NCI-H128 (cell line): ENCODE results near the gene SHPK.
"Not testable (repeated sequence)": the region's sequence is repeated elsewhere in the genome, so short reads cannot be mapped to it uniquely, and the experiment has no call there.

ENCODE experiments used
- DNase-seq: peaks from one replicate; lab custom pipeline; 2025; ENCODE audit not compliant: unreplicated experiment; lab: John Stamatoyannopoulos, UW

SHPK gene

GRCh38 chr17:3593384-3593783, 42.7 kb downstream of the SHPK start:
- no peak for DNase-seq

DNA sequence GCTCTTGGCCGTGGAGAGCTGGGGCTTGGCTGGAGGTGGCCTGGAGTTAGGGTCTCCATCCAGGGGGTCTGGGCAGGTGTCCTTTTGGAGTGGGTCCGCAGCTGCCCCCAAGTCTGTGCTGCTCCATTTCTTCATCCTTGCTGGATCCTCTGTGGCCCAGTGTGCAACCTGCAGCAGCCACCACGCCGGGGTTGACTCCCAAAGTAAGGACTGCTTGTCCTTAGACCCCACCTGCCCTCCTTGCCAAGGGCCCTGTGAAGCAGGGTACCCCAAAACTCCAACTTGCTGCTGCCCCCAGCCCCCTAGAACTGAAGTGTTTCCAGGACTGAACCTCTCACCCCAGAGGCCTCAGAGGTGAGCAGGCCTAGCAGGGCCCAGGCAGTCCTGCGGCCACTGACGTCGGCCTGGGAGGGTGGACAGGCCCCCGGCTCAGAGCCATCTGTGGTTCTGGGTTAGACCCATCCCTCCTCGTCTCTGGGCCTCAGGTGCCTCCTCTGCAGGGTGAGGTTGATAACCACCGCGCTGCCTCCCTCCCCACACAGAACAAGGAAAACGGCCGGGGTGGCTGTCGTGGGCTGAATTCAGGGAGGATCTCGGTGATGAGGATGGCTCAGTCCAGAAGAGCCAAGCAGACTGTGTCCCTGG, 43.7 kb downstream of the SHPK start:
- no peak for DNase-seq

DNA sequence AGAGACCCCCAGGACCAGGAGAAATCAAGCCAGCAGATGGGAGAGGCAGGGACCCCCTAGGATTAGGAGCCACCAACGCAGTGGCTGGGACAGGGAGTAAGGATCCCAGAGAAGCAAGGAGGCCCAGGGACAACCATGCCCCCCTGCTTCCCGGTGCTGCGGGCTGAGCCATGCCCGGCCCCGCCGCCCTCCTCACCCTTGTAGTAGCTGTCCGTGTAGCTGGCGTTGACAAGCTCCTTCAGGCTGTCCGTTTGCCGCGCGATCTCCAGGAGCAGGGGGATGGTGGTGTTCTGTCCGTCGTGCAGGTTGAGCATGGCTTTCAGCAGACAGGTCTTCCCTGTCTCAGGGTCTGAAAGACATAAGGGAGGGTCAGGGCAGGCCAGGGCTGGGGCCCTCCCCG, 45.3 kb downstream of the SHPK start:
- no peak for DNase-seq

GRCh38 chr17:3590231-3590630, 45.8 kb downstream of the SHPK start:
- no peak for DNase-seq

- no peak for DNase-seq
Observed at GRCh38 chr17:3589784-3590183, 46.3 kb downstream of the SHPK start.

GRCh38 chr17:3585826-3586225, 50.2 kb downstream of the SHPK start:
- DNase-seq = no peak

GRCh38 chr17:3583456-3583855, 52.6 kb downstream of the SHPK start:
- DNase-seq = no peak

- no peak for DNase-seq
Observed at GRCh38 chr17:3582915-3583314, 53.1 kb downstream of the SHPK start.

DNA sequence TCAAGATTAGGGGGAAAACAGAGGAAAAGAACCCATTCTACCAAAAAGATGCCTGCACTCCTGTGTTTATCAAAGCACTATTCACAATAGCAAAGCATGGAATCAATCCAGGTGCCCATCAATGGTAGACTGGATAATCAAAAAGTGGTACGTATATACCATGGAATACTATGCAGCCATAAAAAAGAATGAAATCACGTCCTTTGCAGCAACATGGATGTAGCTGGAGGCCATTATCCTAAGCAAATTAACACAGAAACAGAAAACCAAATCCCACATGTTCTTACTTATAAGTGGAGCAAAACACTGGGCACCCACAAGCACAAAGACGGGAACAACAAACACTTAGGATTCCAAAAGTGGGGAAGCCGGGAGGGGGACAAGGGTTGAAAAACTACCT, 57.4 kb downstream of the SHPK start:
- not testable (repeated sequence) for DNase-seq

DNA sequence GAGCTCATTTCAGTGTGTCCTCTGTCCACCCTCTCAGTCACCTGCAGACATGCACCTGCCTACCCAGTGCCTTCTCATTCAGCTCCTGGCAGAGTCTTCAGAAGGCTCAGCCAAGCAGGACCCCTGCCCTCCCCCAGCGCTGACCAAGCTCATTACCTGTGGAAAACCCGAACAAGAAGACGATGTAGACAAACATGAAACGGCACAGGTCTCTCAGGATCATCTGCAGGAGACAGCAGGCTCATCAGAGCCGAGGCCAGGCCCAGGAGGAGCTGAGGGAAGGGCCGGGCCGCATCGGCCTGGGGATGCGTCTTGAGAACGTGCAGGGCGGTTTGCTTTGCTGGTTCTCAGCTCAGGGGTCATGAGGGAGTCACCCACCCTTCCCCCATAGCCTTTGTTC, 59.1 kb downstream of the SHPK start:
- no peak for DNase-seq

DNA sequence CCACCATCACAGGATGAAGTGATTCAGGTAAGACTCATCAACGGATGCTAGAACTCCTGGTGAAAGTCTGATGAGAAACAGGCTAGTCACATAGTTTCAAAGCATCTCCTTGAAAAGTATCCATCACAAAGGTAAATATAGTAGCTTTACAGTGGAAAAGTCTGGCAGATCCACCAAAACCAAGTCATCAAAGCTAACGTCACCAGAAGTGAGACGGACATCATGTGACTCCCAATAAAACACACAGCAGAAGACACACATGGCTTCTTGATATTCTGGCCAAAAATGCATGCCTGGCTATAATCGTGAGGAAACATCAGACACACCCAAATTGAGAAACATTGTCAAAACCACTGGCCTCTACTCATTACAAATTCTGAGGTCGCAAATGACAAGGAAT, 60.5 kb downstream of the SHPK start:
- no peak for DNase-seq

GRCh38 chr17:3574231-3574630, 61.8 kb downstream of the SHPK start:
- DNase-seq = no peak

- no peak for DNase-seq
Observed at GRCh38 chr17:3573246-3574100, 62.6 kb downstream of the SHPK start.

DNA sequence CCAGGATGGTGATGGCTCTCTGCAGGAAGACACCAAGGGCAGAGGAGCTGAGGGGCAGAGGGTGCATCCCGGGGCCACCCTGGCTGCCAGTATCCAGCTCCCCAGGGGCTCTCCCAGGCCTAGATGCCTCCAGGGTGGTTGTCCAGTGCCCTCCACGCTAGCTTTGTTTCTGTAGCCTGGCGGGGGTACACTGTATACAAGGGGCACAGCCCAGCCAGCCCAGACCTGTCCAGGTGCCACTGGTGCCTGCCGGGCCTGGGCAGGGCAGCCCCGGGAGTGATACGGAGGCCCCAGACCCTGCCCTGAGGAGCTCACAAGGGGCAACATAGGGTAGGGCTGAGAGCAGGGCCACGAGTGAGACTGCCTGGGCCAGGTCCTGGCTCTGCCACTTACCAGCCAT, 63.8 kb downstream of the SHPK start:
- DNase-seq = no peak

GRCh38 chr17:3571043-3571900, 64.8 kb downstream of the SHPK start:
- no peak for DNase-seq

DNA sequence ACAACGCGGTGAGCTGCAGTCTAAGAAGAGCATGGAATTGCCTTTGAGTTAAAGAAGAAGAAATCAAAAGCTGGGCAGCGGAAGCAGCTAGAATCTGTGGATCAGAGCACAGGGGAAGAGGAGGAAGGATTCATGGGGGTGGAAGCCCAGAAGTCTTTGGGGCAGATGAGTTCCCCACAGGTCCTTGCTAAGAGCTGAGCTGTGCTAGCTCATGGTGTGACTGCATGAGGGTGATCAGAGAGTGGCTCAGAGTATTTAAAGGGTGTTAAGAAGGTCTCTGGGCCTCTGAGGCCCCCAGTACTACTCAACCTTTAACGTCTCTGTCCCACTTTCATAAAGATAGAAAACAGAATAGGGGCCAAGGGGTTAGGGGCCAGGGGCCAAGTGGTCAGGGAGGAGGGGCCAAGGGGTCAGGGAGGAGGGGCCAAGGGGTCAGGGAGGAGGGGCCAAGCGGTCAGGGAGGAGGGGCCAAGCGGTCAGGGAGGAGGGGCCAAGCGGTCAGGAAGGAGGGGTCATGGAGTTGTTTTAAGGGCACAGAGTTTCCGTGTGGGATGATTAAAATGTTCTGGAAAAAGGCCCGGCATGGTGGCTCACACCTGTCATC, 66.4 kb downstream of the SHPK start:
- DNase-seq = no peak

GRCh38 chr17:3566551-3566950, 69.5 kb downstream of the SHPK start:
- DNase-seq = no peak

- DNase-seq = no peak
Observed at GRCh38 chr17:3565143-3565542, 70.9 kb downstream of the SHPK start.

- DNase-seq = not testable (repeated sequence)
Observed at GRCh38 chr17:3564241-3564640, 71.8 kb downstream of the SHPK start.

GRCh38 chr17:3559270-3559645, 76.8 kb downstream of the SHPK start:
- DNase-seq = no peak

GRCh38 chr17:3558603-3559269, 77.3 kb downstream of the SHPK start:
- DNase-seq = no peak
